LHCN-M2 (cell line): ENCODE results near the gene TOR1AIP2. TPM values are rescaled to one million over a fixed set of nuclear protein-coding genes. Genes with fewer than 3 reads are reported as not detected.

Experiments
- DNase-seq: peaks from one replicate; pipeline ENCODE4 v3.0.0-alpha.2; 2012; ENCODE audit warnings: low read depth
- polyA plus RNA-seq: library from polyadenylated mRNA; unstranded; fragments of >200 nt; gene quantifications from one replicate; pipeline ENCODE4 v1.2.1, GENCODE V29; 2012; ENCODE audit warnings: missing spikeins
- total RNA-seq: library from RNA; depleted of rRNA; stranded (reverse); fragments of >200 nt; gene quantifications from 2 replicates; pipeline ENCODE4 v1.2.3, GENCODE V29; 2014; rRNA removed

TOR1AIP2 gene
- total RNA-seq: 85.0 and 87.5 TPM in 2 replicates
- 14.8 TPM for polyA plus RNA-seq

DNA sequence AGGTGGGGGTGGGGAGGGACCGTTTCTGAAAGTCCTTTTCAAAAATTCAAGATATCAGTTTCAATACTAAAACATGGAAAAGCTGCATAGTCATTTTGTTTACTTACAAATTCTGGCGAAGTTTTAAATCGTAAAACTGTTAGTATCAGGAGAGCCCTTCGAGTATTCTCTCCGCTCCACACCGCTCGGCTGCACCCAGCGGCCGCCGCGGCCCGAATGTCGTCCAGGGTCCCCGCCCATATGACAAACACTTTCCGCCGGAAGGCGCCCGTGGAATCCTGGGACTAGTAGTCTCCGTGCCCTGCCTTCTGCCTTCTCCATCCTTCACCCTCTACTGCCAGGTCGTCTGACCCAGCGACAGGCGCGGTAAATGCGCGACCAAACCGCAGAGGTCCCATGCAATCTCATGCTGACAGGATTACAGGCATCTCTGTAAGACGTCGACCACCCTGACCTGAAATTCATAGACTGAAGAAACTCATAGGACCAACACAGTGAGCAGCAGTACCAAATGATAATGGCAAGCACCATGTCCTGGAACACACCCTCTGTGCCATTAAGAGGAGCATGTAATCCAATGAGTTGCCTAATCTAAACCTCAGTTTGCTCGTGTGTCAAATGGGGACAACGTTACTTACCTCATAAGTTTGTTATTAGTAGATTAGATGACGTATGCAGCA lies at the start of gene TOR1AIP2:
Gene TOR1AIP2 (minus strand): TSS at position 218 of the 680 bp plus-strand sequence. CDS start 25,138 bp downstream, outside the sequence.
- DNase-seq: peak; percentile 82

DNA sequence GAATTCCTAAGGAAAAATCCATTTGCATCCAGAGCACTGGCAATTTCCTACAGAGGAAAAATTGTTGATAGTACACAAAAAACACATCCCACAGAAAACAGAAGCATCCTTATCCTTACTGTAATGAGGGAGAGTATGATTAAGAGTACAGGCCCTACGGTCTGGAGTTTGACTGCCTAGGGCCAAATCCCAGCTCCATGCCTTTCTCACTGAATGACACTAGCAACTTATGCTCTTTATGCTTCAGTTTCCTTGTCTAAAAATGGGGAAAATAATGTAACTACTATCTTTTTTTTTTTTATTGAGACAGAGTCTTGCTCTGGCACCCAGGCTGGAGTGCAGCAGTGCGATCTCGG lies 49.2 kb upstream of the TOR1AIP2 start:
- no peak for DNase-seq

DNA sequence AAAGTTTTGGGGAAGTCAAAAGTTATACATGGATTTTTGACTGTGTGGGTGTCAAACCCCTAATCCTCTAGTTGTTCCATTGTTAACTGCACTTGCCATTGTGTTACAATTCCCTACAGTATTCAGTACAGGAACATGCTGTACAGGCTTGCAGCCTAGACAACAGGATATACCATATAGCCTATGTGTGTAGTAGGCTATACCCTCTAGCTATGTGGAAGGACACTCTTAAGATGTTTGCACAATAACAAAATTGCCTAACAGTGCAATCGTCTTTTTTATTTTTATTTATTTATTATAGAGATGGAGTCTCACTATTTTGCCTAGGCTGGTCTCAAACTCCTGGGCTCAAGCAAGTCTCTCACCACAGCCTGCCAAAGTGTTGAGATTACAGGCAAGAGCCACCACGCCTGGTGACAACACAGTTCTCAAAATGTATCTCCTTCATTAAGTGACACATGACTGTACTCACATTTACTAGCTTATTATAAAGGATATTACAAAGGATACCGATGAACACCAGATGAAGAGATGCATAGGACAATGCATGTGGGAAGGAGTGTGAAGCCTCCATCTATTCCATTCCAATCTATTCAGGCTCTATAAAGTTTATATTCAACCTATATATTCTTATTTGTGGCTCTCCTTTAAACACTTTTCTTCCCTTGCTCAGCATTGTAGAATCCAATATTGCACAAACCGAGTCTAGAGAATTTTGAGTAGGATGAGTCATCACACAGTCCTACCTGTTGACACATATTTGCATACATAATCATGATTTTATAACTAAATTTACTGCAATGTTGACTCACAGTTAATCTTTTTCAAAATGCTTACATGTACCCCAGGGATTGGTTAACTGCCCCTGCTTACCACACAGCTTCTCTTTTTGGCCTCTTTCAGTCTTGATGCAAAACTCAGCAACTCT lies 48.6 kb upstream of the TOR1AIP2 start:
- peak; percentile 54 for DNase-seq

DNA sequence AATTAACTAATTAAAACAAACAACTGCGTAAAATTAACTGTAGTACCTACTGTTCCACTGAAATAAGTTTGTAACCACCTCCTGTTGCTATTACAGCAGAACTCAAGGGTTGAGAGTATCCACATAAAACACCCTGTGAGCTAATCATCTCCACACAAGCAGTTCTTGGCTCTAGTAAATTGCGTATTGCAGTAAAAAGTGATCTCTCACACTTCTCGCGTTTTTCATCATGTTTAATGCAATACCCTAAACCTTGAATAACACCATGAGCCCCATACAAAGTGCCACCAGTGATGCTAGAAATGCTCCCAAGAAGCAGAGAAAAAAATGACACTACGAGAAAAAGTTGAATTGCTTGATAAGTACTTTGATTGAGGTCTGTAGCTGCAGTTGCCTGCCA lies 47.7 kb upstream of the TOR1AIP2 start:
- no peak for DNase-seq

DNA sequence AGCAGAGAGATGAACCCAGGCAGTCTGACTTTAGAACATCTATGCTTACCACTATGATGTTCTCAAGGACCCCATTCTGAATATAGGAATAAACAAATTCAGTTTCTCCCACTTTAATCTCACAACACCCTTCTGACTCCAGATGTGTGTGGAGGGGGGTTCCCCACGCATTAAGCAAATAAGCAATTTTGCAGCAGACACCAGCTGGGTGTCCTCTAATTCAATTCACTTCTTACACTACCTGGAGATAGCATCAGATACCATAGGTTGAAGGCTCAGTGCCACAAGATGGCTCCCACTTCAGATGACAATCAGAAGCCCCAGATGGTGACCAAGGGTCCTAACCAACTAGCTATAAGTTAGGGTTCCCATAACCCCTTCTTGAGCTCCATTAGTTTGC lies 46.7 kb upstream of the TOR1AIP2 start:
- DNase-seq: no peak

DNA sequence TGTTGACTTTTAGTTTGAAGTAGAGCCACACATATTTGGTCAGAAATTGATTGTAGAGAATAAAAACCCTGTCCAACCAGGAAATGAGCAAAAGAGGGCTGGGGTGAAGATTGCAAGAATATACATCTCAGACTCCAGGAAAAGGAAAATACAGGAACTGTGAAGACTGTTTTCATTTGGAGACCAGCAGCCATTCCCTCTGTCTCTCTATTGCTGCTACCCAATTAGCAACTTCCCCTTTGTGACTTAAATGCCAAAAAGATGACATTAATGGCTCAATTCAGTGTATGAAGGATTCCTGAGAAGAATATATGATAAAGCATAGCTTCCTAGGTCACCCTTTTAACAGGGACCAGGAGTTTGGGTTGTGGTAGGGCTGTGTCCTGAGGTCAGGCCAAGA lies 45.4 kb upstream of the TOR1AIP2 start:
- no peak for DNase-seq

DNA sequence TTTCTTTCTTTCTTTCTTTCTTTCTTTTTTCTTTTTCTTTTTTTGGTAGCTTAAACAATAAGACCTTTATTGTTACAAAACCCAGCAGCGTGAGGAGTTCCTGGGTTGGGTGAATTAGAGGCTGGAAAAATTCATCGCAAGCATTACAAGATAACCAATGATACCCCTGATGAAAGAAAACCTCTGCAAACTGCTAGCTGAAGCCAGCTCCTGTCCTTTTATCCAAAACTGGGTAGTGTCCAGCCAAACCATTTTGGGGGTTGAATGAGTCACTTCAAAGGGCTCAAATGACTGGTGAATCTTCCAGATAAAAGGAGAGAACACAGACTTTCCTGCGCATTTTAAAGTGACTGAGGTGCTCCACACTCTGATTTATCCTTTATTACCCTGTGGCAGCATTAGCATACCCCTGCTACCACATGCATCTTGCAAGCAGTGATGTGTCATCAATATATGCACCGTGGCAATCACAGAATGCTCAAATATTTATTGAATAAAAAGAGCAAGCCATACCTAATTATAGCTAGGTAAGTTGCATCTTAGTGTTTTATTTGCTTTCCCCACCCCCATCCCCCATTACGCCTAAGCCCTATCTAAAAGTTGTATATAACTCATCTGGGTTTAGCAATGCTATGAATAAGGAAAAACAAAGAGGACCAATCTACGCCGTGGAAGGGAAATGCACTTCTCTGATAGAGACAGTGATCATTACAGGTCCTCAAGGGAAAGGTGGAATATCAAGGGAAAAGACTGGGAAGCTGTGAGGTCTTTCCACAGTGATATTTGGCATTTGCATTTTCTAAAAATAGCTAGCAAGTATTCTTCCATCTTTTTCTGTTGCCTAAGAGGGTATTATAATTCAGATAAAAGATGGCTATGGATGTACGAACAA lies 44.6 kb upstream of the TOR1AIP2 start:
- DNase-seq: no peak

DNA sequence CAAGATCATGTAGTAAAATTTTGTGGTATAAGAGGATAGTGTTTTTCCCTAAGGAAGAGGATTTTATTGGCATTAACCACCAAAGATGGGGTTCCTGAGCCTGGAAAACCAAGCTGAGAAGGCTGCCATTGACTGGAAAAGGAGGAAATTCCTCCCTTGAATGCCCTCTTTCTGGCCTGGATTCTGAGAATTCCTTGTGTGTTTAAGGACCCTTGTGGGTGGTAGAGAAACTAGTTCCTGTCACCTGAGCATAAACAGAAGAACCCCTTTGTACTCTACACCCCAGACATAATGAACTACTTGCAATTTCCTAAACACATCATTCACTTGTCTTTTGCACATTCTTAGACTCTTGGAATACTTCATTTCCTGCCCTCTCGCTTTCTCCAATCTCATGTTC lies 43.9 kb upstream of the TOR1AIP2 start:
- DNase-seq: no peak

DNA sequence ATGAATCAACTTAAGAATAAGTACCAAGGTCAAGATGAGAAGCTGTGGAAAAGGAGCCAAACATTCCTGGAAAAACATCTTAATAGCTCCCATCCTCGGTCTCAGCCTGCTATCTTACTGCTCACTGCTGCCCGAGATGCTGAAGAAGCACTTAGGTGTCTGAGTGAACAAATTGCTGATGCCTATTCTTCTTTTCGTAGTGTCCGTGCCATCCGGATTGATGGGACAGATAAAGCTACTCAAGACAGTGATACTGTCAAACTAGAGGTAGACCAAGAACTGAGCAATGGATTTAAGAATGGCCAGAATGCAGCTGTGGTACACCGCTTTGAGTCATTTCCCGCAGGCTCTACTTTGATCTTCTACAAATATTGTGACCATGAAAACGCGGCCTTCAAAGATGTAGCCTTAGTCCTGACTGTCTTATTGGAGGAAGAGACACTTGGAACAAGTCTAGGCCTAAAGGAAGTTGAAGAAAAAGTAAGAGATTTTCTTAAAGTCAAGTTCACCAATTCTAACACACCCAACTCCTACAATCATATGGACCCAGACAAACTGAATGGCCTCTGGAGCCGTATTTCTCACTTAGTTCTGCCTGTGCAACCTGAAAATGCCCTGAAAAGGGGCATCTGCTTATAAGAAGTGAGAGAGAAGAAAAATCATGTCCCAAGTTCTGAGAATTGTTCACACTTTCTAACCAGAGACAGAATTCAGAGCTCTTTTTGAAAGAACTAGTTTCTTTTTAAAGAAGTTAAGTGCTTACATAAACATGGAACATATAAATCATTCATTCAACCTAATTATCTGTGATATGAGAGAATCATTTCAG lies 40.2 kb upstream of the TOR1AIP2 start:
- no peak for DNase-seq

DNA sequence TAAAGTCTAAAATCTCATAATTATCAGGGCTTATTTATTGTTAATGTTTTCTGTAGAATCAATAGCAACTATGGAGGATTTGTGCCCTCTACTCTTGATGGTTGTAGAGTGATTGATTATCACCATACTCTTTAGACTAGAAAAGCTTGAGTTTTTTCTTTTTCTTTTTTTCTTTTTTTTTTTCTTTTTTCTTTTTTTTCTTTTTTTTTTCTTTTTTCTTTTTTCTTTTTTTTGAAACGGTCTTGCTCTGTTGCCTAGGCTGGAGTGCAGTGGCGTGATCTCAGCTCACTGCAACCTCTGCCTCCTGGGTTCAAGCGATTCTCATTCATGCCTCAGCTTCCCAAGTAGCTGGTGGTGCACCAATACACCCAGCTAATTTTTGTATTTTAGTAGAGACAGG lies 34.2 kb upstream of the TOR1AIP2 start:
- no peak for DNase-seq

DNA sequence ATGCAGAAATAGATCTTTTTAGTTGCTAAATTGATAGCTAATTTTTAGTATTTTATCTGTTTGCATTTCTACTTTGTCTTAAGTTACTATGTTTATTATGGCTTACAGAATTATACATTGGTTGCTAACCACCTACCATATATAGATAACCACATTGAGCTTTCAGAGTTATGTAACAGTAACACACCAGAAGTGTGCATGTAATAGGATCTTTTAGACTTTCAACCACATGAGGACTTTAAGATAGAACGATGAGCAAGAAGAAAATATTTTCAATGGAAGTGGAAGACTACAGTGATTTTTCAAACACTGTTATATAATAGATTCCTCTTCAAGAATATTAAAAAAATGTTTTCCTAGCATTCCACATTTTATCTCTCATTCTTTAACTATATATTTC lies 33.3 kb upstream of the TOR1AIP2 start:
- DNase-seq: no peak

DNA sequence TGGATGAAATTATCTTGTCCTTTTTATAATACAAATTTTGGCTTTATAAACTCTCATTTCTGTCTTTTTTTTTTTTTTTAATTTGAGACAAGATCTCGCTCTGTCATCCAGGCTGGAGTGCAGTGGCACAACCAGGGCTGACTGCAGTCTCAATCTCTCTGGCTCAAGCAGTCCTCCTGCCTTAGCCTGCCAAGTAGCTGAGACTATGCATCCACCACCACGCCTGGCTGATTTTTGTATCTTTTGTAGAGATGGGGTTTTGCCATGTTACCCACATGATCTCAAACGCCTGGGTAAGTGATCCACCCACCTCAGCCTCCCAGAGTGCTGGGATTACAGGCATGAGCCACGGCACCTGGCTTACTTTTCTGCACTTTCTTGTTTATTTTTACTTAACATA lies 12.0 kb upstream of the TOR1AIP2 start:
- no peak for DNase-seq

DNA sequence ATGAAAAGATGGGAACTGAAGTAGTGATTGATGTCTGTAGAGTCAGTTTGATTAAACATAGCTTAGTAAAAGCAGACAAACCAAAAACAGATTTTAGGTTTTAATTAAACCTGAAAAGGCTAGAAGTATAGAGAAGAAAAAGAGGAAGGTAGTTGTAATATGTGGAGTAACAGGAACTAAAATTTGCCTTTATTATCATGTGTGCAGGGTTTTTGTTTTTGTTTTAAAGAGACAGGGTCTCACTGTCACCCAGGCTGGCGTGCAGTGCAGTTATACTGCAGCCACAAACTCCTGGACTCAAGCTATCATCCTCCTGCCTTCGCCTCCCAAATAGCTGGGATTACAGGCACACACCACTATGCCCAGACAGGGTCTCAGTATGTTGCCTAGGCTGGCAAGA lies 10.5 kb upstream of the TOR1AIP2 start:
- no peak for DNase-seq

DNA sequence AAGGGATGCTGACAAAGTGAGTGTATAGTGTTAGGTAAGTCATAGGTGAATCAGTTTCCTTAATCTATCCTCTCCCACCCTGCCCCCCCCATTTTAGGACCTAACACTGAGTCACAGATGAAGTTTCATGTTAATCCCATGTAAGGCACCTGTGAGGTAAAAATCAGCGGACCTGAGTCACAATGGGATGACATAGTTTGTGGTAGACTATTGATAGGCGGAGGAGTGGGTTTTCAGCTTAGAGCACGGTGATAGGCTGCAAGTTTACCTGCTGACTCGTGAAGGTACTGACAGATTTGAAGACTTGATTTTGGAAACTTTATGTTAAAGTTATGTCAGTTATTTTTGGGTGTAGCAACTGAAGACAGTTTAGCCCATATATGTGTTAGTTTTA lies 6.1 kb upstream of the TOR1AIP2 start:
- no peak for DNase-seq

DNA sequence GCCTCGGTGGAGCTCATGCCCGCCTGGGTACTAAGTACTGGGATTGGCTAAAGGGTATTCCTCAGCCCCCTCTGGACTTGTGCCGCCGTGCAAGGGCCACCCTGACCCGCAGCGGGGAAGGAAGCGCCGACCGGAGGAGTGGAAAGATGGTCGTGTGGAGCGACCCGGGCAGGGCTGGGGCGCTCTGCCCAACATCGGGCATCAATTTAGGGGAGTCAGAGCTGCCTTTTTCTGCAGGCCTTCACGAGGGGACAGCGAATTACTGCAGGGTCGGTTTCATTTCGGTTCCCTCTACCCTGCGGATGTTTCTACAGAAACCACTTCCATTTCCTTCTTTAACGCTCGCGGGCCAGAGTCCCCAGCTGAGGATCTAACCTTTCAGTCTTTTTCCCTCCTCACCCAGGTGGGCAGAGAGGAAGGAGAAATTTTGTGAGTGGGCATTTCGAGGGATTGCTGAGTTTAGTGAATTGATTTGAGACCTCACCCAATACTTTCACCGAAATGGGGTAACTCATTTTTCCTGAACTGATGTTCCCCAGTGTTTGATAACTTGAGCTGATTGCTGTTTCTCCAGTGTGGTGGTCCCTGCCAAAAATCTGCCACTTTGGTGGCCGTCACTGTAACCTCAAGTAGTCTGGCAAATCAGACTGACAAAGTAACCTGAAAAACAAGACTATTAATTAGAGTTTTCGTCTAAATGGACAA lies 5.6 kb upstream of the TOR1AIP2 start:
- no peak for DNase-seq

DNA sequence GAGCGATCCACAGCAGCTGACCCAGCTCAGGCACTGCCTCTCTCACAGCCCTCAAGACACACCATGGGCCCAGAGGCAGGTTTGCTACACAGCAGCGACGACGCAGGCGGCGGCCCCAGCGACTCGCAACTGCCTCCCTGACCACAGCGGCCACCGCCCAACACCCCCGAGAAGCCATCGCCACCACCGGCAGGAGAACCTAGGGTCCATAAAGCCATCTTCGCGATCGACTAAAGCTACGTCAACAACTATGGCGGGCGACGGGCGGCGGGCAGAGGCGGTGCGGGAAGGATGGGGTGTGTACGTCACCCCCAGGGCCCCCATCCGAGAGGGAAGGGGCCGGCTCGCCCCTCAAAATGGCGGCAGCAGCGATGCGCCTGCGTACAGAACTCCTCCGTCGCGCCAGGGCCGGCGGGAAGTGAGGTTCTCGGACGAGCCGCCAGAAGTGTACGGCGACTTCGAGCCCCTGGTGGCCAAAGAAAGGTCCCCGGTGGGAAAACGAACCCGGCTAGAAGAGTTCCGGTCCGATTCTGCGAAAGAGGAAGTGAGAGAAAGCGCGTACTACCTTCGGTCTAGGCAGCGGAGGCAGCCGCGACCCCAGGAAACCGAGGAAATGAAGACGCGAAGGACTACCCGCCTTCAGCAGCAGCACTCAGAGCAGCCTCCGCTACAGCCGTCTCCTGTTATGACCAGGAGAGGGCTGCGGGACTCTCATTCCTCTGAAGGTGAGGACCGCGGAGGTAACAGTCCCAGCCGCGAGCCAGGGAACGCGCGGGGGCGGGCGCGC lies 4.8 kb upstream of the TOR1AIP2 start, which contains the start of gene TOR1AIP1:
Gene TOR1AIP1 (plus strand): TSS at position 33 of the 787 bp plus-strand sequence. CDS start 218 bp downstream, at position 251.
- DNase-seq: peak; percentile 97

DNA sequence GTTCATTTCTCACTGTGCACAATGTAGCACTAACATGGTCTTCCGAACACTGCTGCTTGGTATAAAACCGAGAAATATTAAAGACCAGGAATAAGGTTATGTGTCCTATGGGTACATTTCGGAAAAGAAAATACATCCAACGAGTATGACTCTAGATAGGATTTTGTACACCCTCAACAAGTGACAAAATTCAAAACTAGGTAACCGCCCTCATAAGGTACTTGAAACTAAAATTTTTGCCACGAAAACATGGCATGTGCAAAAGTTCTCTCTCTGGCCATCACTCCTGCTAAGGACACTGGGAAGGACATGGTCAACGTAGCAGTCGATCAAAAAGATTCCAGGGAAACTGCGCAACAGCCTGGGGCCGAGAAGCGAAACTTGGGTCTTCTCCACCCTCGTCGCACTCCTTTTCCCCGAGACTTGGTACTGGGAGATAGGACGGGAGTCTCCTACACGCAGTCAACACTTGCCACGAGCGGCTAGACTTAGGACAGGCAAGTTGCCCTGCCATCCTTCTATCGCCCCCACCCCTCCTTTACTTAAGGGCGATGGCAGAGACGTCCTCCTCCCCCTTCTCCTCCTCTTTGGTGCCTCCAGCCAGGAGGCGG lies 4.1 kb upstream of the TOR1AIP2 start:
- peak; percentile 92 for DNase-seq

DNA sequence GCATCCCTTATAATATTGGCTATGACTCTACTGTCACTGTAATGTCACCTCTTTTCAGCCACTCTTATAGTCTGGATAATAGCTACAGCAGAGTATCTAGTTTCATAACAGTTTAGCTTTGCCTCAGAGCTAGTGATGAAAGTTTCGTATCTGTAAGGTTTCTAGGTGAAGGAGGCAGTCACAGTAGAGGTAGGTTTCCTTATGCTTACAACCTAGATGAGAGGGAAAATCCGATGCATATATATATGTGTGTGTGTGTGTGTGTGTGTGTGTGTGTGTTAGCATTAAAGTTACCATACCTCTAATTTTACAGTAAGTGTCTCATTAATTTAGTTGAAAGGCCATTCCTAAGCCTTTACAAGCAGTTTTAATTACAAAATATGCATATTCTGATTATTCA lies 2.2 kb upstream of the TOR1AIP2 start:
- no peak for DNase-seq

DNA sequence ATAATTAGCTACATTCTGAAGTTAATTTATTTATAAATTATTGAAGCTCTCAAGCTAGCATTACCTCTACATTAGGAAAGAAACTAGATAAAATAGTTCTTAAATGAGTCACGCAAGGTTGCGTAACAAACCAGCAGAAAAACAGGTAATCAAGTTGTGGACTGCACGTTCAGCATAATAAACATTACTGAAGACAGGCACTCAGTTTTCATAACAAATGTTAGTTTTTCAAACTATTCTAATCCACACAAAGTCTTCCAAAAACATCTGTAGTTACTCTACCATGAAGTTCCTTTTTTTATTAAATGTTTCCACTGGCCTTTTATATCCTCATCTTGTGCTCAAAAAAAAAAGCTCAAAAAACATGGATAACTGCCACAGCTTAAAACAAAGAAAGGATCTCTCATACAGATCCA lies 1.3 kb downstream of the TOR1AIP2 start:
- DNase-seq: no peak
